Stimulated activated CD8-positive, alpha-beta memory T cell treated with anti-CD3 and anti-CD28 coated beads, Interleukin-12 subunit alpha, Interleukin-12 subunit beta, amount 100 ng/mL, for 4 hours (primary cell): ENCODE results near the gene BTBD10.
A peak's percentile ranks its signal among the peaks of the same experiment; 100 is the strongest.

Experiments
- DNase-seq: peaks from one replicate; pipeline ENCODE4 v3.0.0-alpha.2; 2020; ENCODE audit warnings: low read depth

Gene BTBD10

DNA sequence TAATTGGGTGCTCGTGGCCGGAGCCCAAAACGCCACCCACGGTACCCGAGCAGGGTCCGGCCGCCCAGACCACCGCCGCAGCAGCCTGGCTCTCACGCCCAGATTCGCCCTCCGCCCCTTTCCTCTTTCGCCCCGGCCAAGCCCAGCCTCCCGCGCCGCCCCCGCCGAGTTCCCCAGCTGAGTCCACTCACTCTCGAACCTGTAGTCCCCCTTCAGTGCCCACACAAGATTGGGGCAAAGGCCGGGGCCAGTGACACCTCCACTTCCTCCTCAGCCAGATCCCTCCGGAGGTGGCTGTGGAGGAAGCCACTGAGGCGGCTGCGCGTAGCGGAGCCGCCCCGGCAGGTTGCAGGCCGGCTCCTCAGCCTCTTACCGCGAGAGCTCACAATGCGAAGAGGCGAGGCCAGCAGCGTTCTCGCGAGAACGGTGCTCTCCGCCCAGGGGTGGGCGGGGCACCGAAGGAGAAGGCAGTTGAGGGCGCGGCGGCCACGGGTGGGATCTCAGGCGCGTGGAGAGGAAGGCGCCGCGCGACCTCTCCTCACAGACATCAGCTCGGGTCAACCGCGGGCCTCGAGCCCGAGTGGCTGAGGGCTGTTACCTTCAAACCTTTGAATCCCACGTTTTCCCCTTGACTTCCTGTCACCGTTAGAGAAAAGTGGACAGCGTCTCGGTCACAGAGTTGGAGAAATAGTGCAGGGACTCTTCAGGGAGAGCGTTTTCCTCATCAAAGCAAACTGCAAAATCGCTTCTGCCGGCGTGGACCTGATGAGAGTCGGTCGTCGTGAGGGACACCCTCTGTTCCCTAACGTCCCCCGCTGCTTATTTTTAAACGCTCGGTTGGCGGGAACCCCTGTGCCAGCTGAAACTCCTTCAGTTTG, at the start of gene BTBD10:
Gene BTBD10, minus strand, starts transcription at position 322 of the 878 bp plus-strand sequence. CDS start 18,098 bp downstream, outside the sequence.
- DNase-seq: peak; percentile 89

DNA sequence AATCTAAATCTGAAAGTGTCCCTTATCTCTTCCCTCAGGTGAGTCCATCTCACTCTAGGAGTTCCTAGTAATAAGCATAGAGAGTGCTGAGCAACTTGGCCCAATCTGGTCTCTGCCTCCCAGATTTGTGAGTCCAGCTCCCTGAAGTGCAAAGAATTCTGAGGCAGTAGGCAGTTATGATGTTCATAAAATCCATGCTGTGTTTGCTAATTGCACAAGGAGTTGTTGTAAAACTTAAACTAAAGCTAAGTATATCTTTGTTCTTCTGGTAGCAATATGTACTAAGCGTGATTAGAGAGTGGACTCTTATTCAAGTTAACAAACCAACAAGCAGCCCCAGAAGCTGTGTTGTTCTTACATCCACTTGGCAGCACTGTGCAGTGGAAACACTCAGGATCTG, 40.4 kb upstream of the BTBD10 start:
- DNase-seq: no peak

DNA sequence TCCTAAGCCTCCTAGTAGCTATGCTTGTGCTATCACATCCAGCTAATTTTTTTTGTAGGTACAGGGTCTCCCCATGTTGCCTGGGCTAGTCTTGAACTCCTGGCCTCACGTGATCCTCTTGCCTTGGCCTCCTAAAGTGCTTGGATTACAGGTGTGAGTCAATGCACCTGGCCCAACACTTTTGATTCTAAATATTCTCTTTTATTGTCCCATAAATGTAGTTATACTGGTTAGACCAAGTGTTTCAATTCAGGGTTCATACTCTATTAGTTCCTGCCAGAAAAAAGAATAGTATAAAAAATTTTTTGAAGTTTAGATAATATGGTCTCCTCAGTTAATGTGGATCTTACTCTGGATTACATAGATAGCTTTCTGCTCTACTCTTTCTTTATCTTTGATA, 39.5 kb upstream of the BTBD10 start:
- DNase-seq: no peak

- DNase-seq: no peak
These were observed 32.9 kb upstream of the BTBD10 start, which contains the start of gene PTH for GRCh38 chr11:13495929-13496328. Gene PTH, minus strand, starts transcription at chr11:13495997. Its CDS starts 3,142 bp downstream, at chr11:13492855.

- no peak for DNase-seq
These were observed 31.0 kb upstream of the BTBD10 start for GRCh38 chr11:13494051-13494450.

- no peak for DNase-seq
These were observed 24.6 kb upstream of the BTBD10 start for GRCh38 chr11:13487661-13488030.

DNA sequence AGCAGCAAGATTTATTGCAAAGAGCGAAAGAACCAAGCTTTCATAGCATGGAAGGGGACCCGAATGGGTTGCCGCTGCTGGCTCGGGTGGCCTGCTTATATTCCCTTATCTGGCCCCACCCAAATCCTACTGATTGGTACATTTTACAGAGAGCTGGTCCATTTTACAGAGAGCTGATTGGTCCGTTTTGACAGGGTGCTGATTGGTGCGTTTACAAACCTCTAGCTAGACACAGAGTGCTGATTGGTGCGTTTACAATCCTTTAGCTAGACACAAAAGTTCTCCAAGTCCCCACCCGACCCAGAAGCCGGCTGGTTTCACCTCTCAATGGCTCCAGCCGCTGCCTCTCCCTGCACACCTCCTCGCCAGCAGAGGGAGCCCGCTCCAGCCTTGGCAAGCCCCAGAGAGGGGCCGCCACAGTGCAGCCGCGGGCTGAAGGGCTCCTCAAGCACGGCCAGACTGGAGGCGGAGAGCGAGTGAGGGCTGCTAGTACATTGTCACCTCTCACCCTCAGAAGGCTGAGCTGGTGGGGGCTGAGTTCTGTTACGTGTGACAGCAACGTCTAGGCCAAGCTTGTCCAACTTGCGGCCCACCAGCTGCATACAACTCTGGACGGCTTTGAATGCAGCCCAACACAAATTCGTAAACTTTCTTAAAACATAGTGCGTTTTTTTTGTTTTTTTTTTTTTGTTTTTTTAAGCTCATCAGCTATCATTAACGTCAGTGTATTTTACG, 24.1 kb upstream of the BTBD10 start:
- peak; percentile 34 for DNase-seq

DNA sequence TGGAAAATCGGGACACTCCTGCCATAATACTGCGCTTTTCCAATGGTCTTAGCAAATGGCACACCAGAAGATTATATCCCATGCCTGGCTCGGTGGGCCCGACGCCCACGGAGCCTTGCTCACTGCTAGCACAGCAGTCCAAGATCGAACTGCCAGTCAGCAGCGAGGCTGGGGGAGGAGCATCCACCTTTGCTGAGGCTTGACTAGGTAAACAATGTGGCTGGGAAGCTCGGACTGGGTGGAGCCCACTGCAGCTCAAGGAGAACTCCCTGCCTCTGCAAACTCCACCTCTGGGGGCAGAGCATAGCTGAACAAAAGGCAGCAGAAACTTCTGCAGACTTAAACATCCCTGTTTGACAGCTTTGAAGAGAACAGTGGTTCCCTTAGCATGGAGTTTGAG, 17.2 kb upstream of the BTBD10 start:
- no peak for DNase-seq

GRCh38 chr11:13479688-13480087, 16.7 kb upstream of the BTBD10 start:
- no peak for DNase-seq

DNA sequence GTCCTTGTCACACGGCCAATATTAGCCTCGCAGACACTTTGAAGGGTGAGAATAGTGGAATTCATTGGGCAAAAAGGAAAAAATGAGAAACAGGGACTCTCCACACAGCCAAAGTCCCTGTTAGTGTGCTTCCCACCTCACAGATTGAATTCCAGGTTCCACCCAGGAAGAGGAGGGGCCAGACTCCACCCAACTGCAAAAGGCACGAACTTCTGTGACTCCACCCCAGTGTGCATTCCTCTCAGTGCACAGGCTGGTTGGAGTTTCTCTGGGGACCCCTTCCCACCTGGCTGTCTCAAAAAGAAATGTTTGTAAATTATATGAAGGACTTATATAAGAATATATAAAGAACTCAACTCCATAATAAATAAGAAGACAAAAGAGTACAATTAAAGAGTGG, 12.1 kb upstream of the BTBD10 start:
- DNase-seq: no peak

DNA sequence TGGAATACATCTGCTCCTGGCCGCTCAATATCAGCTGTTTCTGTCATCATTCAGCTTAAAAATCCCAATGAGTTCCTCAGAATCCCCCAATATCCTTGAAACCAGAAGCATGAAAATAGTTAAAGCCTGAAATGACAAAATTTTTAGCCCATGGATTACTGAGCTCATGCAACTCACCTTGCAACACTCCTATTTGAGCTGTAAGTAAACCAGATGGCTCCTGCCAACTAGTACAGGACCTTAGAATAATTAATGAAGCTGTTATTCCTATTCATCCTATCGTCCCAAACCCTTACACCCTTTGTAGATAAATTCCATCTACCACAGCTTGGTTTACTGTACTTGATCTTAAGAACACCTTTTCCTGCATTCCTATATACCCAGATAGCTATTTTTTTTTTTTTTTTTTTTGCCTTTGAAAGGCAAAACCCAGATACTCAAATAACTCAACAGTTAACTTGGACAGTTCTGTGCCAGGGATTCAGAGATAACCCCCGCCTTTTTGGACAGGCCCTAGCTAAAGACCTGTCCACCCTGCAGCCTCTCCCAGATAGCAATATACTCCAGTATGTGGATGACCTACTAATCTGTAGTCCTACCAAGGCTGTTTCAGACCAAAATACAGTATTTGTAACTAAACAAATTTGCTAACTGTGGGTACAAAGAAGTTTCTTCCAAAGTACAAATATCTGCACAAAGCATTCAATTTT, 10.1 kb upstream of the BTBD10 start:
- no peak for DNase-seq

DNA sequence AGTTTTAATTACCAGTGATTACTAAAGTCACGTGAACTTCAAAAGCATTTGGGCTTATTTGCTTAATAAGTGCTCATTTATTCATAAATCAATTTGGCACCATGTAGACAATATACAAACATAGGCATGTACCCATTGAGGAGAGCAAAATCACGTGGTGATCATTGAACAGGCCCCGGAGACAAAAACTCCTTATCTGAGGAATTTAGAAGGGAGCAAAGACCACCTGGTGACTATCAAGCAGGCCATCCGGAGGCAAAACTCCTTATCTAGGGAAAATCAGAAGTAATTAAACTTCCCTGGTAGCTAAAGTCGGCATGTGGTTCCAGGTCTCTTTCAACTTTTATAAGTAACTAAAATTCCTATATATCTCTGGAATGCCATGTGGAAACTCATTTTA, 5.7 kb upstream of the BTBD10 start:
- DNase-seq: no peak

GRCh38 chr11:13465909-13466371, 2.9 kb upstream of the BTBD10 start:
- DNase-seq: no peak

DNA sequence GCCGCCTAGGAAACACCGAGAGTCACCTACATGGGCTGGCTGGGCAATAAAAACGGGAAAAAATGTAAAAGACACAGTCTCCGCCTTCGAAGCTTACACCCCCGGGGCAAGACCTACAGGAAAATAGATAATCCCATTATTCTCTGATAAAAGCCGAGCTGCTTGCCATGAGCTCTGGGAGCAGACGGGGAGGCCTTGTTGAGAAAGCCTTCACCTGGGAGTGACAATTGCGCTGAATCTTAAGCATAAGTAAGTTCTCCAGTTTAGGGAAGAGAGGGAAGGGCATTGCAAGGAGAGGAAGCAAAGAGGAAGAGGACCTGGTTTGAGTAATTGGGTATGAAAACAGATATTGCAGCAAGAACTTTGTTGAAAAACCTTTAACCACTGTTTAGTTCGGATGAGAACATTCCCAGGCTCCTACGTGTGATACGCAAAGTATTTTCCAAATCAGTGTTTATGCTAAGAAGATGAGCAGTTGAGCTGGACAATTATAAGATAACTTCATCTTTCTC, 813 bp upstream of the BTBD10 start:
- DNase-seq: no peak

- DNase-seq: peak; percentile 29
These were observed 616 bp downstream of the BTBD10 start for GRCh38 chr11:13462311-13462900.

DNA sequence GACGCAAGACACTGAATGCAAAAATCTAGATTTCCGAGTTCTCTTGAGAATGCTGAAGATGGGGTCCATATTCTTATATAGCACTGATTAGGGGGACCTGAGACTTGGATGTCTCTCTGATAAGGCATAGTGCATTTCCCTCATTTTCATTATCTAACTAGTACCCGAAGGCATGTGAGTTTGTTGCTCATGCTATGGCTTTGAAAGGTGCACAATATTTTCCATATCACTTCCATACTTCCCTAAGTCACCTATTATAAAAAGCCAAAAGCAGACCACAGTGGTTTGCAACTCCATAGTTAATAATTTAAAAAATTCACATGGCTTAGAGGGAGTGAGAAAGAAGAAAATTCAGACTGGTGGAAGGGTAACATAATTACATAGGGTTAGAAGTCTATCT, 1.7 kb downstream of the BTBD10 start:
- no peak for DNase-seq

GRCh38 chr11:13450832-13451397, 12.1 kb downstream of the BTBD10 start:
- DNase-seq: no peak

- DNase-seq: no peak
These were observed 13.5 kb downstream of the BTBD10 start for GRCh38 chr11:13449522-13449921.

DNA sequence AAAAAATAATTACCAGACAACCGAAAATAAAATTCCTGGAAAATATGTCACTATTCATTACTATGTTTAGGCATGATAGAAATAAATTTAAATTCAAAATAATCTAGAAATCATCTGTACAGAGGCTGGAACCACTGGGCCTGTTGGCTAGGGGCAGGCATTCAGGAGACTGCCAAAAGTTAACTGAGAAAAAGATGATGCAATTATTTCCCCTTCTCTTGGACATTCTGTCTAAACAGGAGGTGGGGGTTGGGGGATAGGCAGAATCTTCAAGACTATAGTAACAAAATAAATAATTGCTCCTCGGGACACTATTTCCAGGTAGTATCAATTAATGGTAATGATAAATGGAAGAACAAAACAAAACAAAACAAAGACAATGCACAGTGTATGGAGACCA, 14.1 kb downstream of the BTBD10 start:
- DNase-seq: no peak

DNA sequence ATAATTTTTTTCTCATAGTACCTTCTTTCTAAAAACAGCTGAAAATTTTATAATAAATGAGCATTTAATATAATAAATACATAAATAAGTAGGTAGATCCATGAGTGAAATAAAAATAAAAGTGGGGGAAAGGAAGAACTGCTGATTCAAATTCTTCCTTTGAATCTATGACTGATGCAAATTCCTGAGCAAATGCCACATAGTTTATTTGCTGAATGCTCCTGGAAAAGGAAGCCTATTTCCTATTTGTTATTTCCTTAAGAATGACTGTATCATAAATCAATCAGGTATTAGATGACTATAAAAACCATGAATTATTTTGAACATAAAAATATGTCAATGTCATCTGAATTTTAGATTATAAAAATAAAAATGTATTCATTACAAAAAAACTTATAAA, 16.6 kb downstream of the BTBD10 start:
- DNase-seq: no peak

DNA sequence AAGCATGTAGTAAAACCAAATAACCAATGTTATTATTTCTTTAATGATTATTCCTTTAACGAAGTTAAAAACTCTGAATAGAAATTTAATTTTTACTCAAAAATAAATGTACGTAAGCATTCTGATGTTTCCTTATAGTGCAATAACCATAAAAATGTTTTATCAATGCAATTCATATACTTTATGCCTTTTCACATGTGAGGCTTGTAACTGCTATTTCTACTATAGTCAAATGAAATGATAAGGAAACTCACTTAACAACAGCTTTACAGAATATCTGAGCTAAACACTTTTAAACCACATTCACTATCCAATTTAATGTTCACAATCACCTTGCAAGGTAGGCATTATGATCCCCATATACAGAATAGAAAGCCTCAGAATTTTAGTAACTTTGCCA, 17.4 kb downstream of the BTBD10 start:
- DNase-seq: no peak
